ENCODE results near the gene FAM229B.

FAM229B gene

DNA sequence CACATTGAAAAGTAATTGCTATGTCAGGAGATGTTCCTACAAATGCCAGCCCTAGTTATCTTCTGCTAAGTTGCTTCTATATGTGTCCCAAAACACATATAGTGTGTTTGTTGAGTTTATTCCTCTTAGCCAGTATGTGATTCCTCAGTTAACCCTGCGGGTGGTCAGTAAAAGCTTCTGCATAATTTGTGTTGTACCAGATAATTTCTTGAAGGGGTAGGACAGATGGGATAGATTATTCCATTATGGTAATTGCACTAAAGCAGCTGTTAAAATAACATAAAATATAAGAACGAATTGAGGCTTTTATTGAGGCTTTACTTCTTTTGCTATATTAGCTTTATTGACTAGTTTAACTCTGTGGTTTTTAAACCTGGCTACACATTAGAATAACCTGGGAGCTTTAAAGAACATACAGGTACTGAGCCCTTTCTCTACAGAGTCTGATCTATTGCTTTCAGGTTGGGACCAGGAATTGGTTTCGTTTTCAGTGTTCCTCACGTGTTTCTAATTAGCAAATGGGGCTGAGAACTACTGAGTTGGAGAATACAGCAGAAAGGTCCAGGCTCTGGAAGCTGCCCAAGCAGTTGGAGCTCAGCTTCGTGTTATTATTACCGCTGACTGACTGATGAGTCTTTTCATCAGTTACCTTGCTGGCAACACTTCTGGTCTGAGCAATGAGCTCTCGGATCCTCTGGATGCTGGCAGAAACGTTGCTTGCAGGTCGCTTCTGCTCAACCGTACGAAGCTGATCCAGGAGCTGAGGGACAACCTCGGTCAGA, 56.9 kb downstream of the FAM229B start:
- Histone ChIP-seq H3K9ac (ENCODE audit: low read length) (no peak overlapping the region), H3K9me3 (ENCODE audit: control insufficient read depth, insufficient read depth, low read depth, low read length) (no peaks in the 10 kb centered on the region), H3K27me3 (ENCODE audit: control insufficient read depth, insufficient read depth, low read length) (no peaks in the 10 kb centered on the region), H3K27ac (ENCODE audit: low read depth, low read length) (no peak overlapping the region), H3K4me1 (ENCODE audit: control insufficient read depth, insufficient read depth, low read length) (no peaks in the 10 kb centered on the region; the same call in 1 of the 2 replicates), H3K36me3 (ENCODE audit: control insufficient read depth, insufficient read depth, low read length) (no peaks in the 10 kb centered on the region), H3K4me3 (ENCODE audit: low read depth, low read length) (no peak overlapping the region)

- no peaks in the 10 kb centered on the region for H3K9me3 ChIP-seq (ENCODE audit: control insufficient read depth, insufficient read depth, low read depth, low read length)
- no peak overlapping the region for H3K27ac ChIP-seq (ENCODE audit: low read depth, low read length)
- H3K4me1 ChIP-seq (ENCODE audit: control insufficient read depth, insufficient read depth, low read length), result no peaks in the 10 kb centered on the region; the same call in 1 of the 2 replicates
- H3K4me3 ChIP-seq (ENCODE audit: low read depth, low read length), result no peak overlapping the region
- H3K27me3 ChIP-seq (ENCODE audit: control insufficient read depth, insufficient read depth, low read length), result no peaks in the 10 kb centered on the region
- H3K9ac ChIP-seq (ENCODE audit: low read length), result no peak overlapping the region
- no peaks in the 10 kb centered on the region for H3K36me3 ChIP-seq (ENCODE audit: control insufficient read depth, insufficient read depth, low read length)
These were observed 57.7 kb downstream of the FAM229B start for GRCh38 chr6:112145080-112145573.

DNA sequence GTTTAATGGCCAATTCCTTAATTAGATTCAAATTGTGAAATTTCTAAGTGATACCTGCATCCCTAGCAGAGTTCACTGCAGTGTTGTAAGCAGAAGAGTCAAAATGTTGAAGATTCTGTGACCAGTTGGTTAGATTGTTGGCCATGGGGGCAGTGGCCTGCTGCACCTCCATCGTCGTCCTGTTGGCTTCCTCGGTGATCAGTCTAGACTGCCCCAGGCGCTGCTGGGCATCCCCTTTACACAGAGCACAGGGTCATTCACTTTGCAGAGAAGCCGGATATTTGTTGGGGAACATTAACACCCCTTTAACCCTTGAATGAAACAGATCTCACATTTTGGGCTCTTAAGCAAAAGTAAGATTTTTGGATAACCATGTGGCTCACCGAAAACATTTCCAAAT, 60.7 kb downstream of the FAM229B start:
- Histone ChIP-seq H3K27ac (ENCODE audit: low read depth, low read length) (no peak overlapping the region), H3K9me3 (ENCODE audit: control insufficient read depth, insufficient read depth, low read depth, low read length) (no peaks in the 10 kb centered on the region), H3K9ac (ENCODE audit: low read length) (no peak overlapping the region), H3K36me3 (ENCODE audit: control insufficient read depth, insufficient read depth, low read length) (no peaks in the 10 kb centered on the region), H3K27me3 (ENCODE audit: control insufficient read depth, insufficient read depth, low read length) (no peaks in the 10 kb centered on the region), H3K4me3 (ENCODE audit: low read depth, low read length) (no peak overlapping the region), H3K4me1 (ENCODE audit: control insufficient read depth, insufficient read depth, low read length) (no peaks in the 10 kb centered on the region; the same call in 1 of the 2 replicates)

GRCh38 chr6:112149236-112149635, 61.8 kb downstream of the FAM229B start:
- Histone ChIP-seq H3K27me3 (ENCODE audit: control insufficient read depth, insufficient read depth, low read length) (no peaks in the 10 kb centered on the region), H3K9me3 (ENCODE audit: control insufficient read depth, insufficient read depth, low read depth, low read length) (no peaks in the 10 kb centered on the region), H3K4me3 (ENCODE audit: low read depth, low read length) (no peak overlapping the region), H3K4me1 (ENCODE audit: control insufficient read depth, insufficient read depth, low read length) (no peaks in the 10 kb centered on the region; the same call in 1 of the 2 replicates), H3K36me3 (ENCODE audit: control insufficient read depth, insufficient read depth, low read length) (no peaks in the 10 kb centered on the region), H3K9ac (ENCODE audit: low read length) (no peak overlapping the region), H3K27ac (ENCODE audit: low read depth, low read length) (no peak overlapping the region)

GRCh38 chr6:112149719-112150263, 62.4 kb downstream of the FAM229B start:
- no peaks in the 10 kb centered on the region; the same call in 1 of the 2 replicates for H3K4me1 ChIP-seq (ENCODE audit: control insufficient read depth, insufficient read depth, low read length)
- no peak overlapping the region for H3K4me3 ChIP-seq (ENCODE audit: low read depth, low read length)
- no peaks in the 10 kb centered on the region for H3K27me3 ChIP-seq (ENCODE audit: control insufficient read depth, insufficient read depth, low read length)
- no peaks in the 10 kb centered on the region for H3K36me3 ChIP-seq (ENCODE audit: control insufficient read depth, insufficient read depth, low read length)
- H3K9ac ChIP-seq (ENCODE audit: low read length), result no peak overlapping the region
- H3K9me3 ChIP-seq (ENCODE audit: control insufficient read depth, insufficient read depth, low read depth, low read length), result no peaks in the 10 kb centered on the region
- no peak overlapping the region for H3K27ac ChIP-seq (ENCODE audit: low read depth, low read length)

DNA sequence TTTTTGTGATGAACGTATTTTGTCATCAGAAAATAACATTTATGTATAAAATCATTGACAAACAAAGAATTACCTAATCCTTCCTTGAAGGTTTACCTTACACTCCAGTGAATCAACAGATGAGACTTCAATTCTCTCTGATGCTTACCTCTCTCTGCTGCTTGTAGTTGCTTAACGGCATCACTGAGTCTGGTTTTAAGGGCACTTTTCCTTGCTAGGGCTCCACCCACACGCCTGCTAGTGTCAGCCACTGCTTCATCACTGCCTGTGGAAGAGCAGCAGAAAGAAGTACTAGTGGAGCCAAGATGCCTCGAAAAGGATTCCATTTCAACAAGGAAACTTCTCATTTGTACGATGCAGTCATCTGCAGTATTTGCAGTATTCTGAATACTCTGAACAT, 63.0 kb downstream of the FAM229B start:
- no peaks in the 10 kb centered on the region for H3K27me3 ChIP-seq (ENCODE audit: control insufficient read depth, insufficient read depth, low read length)
- H3K4me3 ChIP-seq (ENCODE audit: low read depth, low read length), result no peak overlapping the region
- H3K27ac ChIP-seq (ENCODE audit: low read depth, low read length), result no peak overlapping the region
- no peaks in the 10 kb centered on the region; the same call in 1 of the 2 replicates for H3K4me1 ChIP-seq (ENCODE audit: control insufficient read depth, insufficient read depth, low read length)
- H3K36me3 ChIP-seq (ENCODE audit: control insufficient read depth, insufficient read depth, low read length), result no peaks in the 10 kb centered on the region
- H3K9ac ChIP-seq (ENCODE audit: low read length), result no peak overlapping the region
- H3K9me3 ChIP-seq (ENCODE audit: control insufficient read depth, insufficient read depth, low read depth, low read length), result no peaks in the 10 kb centered on the region
